Right cardiac atrium (tissue), 5 donors: ENCODE measurements around the gene FAM181A. TPM values are rescaled to one million over a fixed set of nuclear protein-coding genes. Genes with fewer than 3 reads are reported as not detected.

Source experiments
- ATAC-seq, 2 donors: fragments of 200-7000 bp; cut with Tn5 transposase; one replicate each; pipeline versions ENCODE4 v1.8.0 to v1.9.1; 2020; ENCODE audit warnings: moderate library complexity in 2 of 2, mild to moderate bottlenecking in 1 of 2
- DNase-seq, 3 donors: peaks; one replicate each; pipeline ENCODE4 v3.0.0-alpha.2; 2020
- H3K27ac ChIP-seq: one replicate; pipeline ENCODE4 v1.5.1; 2013; ENCODE audit warnings: mild to moderate bottlenecking, low read length, control low read depth, moderate library complexity
- H3K27me3 ChIP-seq: one replicate; pipeline ENCODE4 v1.6.1; 2013; ENCODE audit not compliant: control insufficient read depth, insufficient read depth
- H3K4me1 ChIP-seq: one replicate; pipeline ENCODE4 v1.6.1; 2013; ENCODE audit warnings: low read length; ENCODE audit not compliant: control insufficient read depth, insufficient read depth
- H3K4me3 ChIP-seq: one replicate; pipeline ENCODE4 v1.5.1; 2013; ENCODE audit warnings: low read length, control low read depth
- H3K9me3 ChIP-seq: one replicate; pipeline ENCODE4 v1.6.1; 2013; ENCODE audit warnings: low read length; ENCODE audit not compliant: control insufficient read depth
- WGBS: extraction: QIAGEN DNeasy Blood & Tissue Kit; methylation state at CpG from one replicate; pipeline ENCODE4 v1.1.7; 2013; 5-methylcytosine and 5-hydroxymethylcytosine counted together
- intact Hi-C, 4 donors: fragments of 100-400 bp; cut with DNase I; formaldehyde crosslinking; loops; one replicate each; pipeline versions ENCODE4 v1.11.0 to v1.14.0; 2022 to 2023
- microRNA-seq, 2 donors: library from miRNA; unstranded; fragments of <30 nt; microRNA quantifications; one replicate each; pipeline ENCODE4 v1.2.0, GENCODE V29; 2020 to 2021
- polyA plus RNA-seq: library from polyadenylated mRNA; stranded (reverse); fragments of 200-250 nt; gene quantifications from one replicate; pipeline ENCODE4 v1.2.3, GENCODE V29; 2013
- total RNA-seq, 4 donors: library from RNA; stranded (reverse); fragmentation: NEBNext Ultra II Directional; extraction: Animal tissue kit (Norgen Biotek cat#: 25700); gene quantifications; one replicate each; pipeline ENCODE4 v1.2.1, GENCODE V29; 2021
- donor health status: healthy with polysubstance abuse.
- donor health status: DM: no; HTN: yes; CAD: no.
- donor health status: DM: no; HTN: no; CAD: no.
- donor health status: DM: no; HTN: yes; CAD: no; lungs with severe emphysema.
- donor health status: DM: yes; HTN: yes; CAD: no.

FAM181A gene
- total and polyA plus RNA-seq, 5 donors: not detected

- no peaks in the 10 kb centered on the region for H3K27me3 ChIP-seq
- no peaks in the 10 kb centered on the region for H3K9me3 ChIP-seq
- peak within 1 kb of the TSS; percentile 36 for H3K4me3 ChIP-seq
- peaks cover 8% of the 10 kb centered on the region for H3K4me1 ChIP-seq
- H3K27ac ChIP-seq: peak within 1 kb of the TSS; percentile 67
- intact Hi-C loops: no loop called here
- 15% methylated on average over 12 of the region's 12 CpGs for WGBS
- peak; percentile 39 to 56 for ATAC-seq
- peak in 1 of 3 donors; percentile 29 for DNase-seq
These were observed 49.4 kb downstream of the FAM181A start, which contains the start of gene ASB2 for GRCh38 chr14:93976477-93977057. Gene ASB2 (minus strand): TSS chr14:93976570. CDS start chr14:93964539, 12,031 bp downstream.

GRCh38 chr14:93977171-93977570 is 50.0 kb downstream of the FAM181A start:
- 67% methylated on average over 5 of the region's 5 CpGs for WGBS

GRCh38 chr14:93977790-93978581 is 50.8 kb downstream of the FAM181A start:
- DNase-seq: peak in 1 of 3 donors; percentile 19
- H3K27me3 ChIP-seq: no peaks in the 10 kb centered on the region
- WGBS: 86% methylated on average over 11 of the region's 11 CpGs
- no peaks in the 10 kb centered on the region for H3K9me3 ChIP-seq
- intact Hi-C loops: no loop called here
- H3K4me1 ChIP-seq: peaks cover 14% of the 10 kb centered on the region
- ATAC-seq: no peak
- no peak overlapping the region for H3K4me3 ChIP-seq
- peak overlapping the region; percentile 8 for H3K27ac ChIP-seq

More at GRCh38 chr14:93977171-93977570, 50.0 kb downstream of the FAM181A start:
- H3K4me1 ChIP-seq: peaks cover 10% of the 10 kb centered on the region
- no peaks in the 10 kb centered on the region for H3K9me3 ChIP-seq
- H3K4me3 ChIP-seq: no peak overlapping the region
- DNase-seq (peak in 1 of 3 donors; percentile 12), ATAC-seq (no peak)
- no peaks in the 10 kb centered on the region for H3K27me3 ChIP-seq
- peak overlapping the region; percentile 67 for H3K27ac ChIP-seq
- intact Hi-C loops: no loop called here

- Histone ChIP-seq H3K9me3 (no peaks in the 10 kb centered on the region), H3K27ac (no peak overlapping the region), H3K27me3 (no peaks in the 10 kb centered on the region), H3K4me3 (no peak overlapping the region), H3K4me1 (peaks cover 14% of the 10 kb centered on the region)
- WGBS: 63% methylated on average over 4 of the region's 4 CpGs
- ATAC-seq: no peak
- peak in 1 of 3 donors; percentile 10 for DNase-seq
- intact Hi-C loops: no loop called here
These were observed 51.6 kb downstream of the FAM181A start for GRCh38 chr14:93978735-93979134.

Small RNAs within 50 kb of the gene (microRNA-seq; reads per million reads assigned to microRNA genes)
- gene MIR4506: 0 to 0.42 reads per million in 2 donors

Other genes starting within 250 kb of the FAM181A start
- gene PRIMA1, start 138.9 kb upstream of the FAM181A start, total RNA-seq: 10 to 100 TPM in 2 of 4 donors, 1 to 10 TPM in 2; 6.1 to 11.7 (median 10.1) TPM
- 5.9 TPM for gene PRIMA1, start 138.9 kb upstream of the FAM181A start, polyA plus RNA-seq
- gene ASB2, start 49.2 kb downstream of the FAM181A start, total RNA-seq: 100 to 1,000 TPM; 115 to 141 (median 126) TPM
- 112 TPM for gene ASB2, start 49.2 kb downstream of the FAM181A start, polyA plus RNA-seq
- gene CCDC197, start 70.0 kb downstream of the FAM181A start, total RNA-seq: under 1 TPM in 2 of 4 donors, not detected in 2; 0.44 to 0.45 TPM
- not detected for gene CCDC197, start 70.0 kb downstream of the FAM181A start, polyA plus RNA-seq
- gene OTUB2, start 99.0 kb downstream of the FAM181A start, total RNA-seq: under 1 TPM; 0.11 to 0.65 (median 0.39) TPM
- gene OTUB2, start 99.0 kb downstream of the FAM181A start, polyA plus RNA-seq: 0.18 TPM
- gene DDX24, start 153.9 kb downstream of the FAM181A start, total RNA-seq: 100 to 1,000 TPM; 227 to 268 (median 261) TPM
- gene DDX24, start 153.9 kb downstream of the FAM181A start, polyA plus RNA-seq: 138 TPM
- 10 to 100 TPM; 12.7 to 23.1 (median 15.1) TPM for gene IFI27L1, start 154.0 kb downstream of the FAM181A start, total RNA-seq
- gene IFI27L1, start 154.0 kb downstream of the FAM181A start, polyA plus RNA-seq: 37.9 TPM
- 100 to 1,000 TPM in 2 of 4 donors, 10 to 100 TPM in 2; 70.0 to 289 (median 127) TPM for gene IFI27, start 183.4 kb downstream of the FAM181A start, total RNA-seq
- 298 TPM for gene IFI27, start 183.4 kb downstream of the FAM181A start, polyA plus RNA-seq
- 10 to 100 TPM; 63.3 to 88.4 (median 65.5) TPM for gene IFI27L2, start 202.3 kb downstream of the FAM181A start, total RNA-seq
- 104 TPM for gene IFI27L2, start 202.3 kb downstream of the FAM181A start, polyA plus RNA-seq
- gene PPP4R4, start 247.0 kb downstream of the FAM181A start, total RNA-seq: under 1 TPM; 0.41 to 0.74 (median 0.48) TPM
- gene PPP4R4, start 247.0 kb downstream of the FAM181A start, polyA plus RNA-seq: 0.27 TPM